ENCODE data around the gene RGS9. TPM values are rescaled to one million over a fixed set of nuclear protein-coding genes. Genes with fewer than 3 reads are reported as not detected.

The RGS9 gene
- total RNA-seq, 4 donors from 2014 or later, result 4.0 to 25.6 (median 7.9) TPM

- TF ChIP-seq CTCF (IDR thresholded peaks at IDR 0.05) (no peak), POLR2A (IDR thresholded peaks at IDR 0.05) (no peak)
- no peaks in the 10 kb centered on the region for H3K9me3 ChIP-seq
- H3K36me3 ChIP-seq, result no peaks in the 10 kb centered on the region
- H3K27ac ChIP-seq, result peak overlapping the region in 3 of 4 donors; percentile 65 to 85 (median 71)
- H3K27me3 ChIP-seq, result no peaks in the 10 kb centered on the region
- peaks cover 0 to 19% (median 0%) of the 10 kb centered on the region in 4 donors for H3K4me1 ChIP-seq
- DNase-seq, result peak in 2 of 3 donors; percentile 86 to 87
- no peak overlapping the region for H3K4me3 ChIP-seq
Measured at GRCh38 chr17:65156185-65156834, 19.1 kb downstream of the RGS9 start.

GRCh38 chr17:65156835-65157565, 19.8 kb downstream of the RGS9 start:
- TF ChIP-seq POLR2A (IDR thresholded peaks at IDR 0.05), result no peak
- TF ChIP-seq CTCF (IDR thresholded peaks at IDR 0.05), result no peak
- Histone ChIP-seq H3K27ac (peak overlapping the region in 3 of 4 donors; percentile 43 to 85 (median 71)), H3K9me3 (no peaks in the 10 kb centered on the region), H3K36me3 (no peaks in the 10 kb centered on the region), H3K4me3 (no peak overlapping the region), H3K4me1 (peaks cover 0 to 19% (median 0%) of the 10 kb centered on the region in 4 donors), H3K27me3 (no peaks in the 10 kb centered on the region)
- peak in 1 of 3 donors; percentile 57 for DNase-seq

DNA sequence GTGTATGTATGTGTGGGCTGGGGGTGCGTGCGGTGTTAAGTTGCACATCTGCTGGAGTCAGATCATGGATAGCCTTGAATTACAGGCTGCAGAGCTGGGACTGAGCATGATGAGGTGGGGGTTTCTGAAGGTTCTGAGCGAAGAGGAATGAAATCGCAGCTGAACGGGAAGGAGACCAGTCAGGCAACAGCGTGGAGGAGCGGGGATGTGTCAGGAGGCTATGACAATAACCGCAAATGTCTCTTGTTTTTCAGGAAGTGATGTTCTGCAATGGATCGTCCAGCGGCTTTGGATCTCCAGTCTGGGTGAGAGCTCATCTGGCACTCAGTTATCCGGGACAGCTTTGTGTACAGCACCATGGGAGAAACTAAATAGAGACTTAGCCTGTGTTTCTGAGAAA, 20.9 kb downstream of the RGS9 start:
- H3K4me1 ChIP-seq, result peaks cover 0 to 19% (median 0%) of the 10 kb centered on the region in 4 donors
- no peak for DNase-seq
- no peaks in the 10 kb centered on the region for H3K9me3 ChIP-seq
- H3K27me3 ChIP-seq, result no peaks in the 10 kb centered on the region
- TF ChIP-seq CTCF (IDR thresholded peaks at IDR 0.05) (no peak), POLR2A (IDR thresholded peaks at IDR 0.05) (no peak)
- H3K27ac ChIP-seq, result no peak overlapping the region
- no peak overlapping the region for H3K4me3 ChIP-seq
- H3K36me3 ChIP-seq, result no peaks in the 10 kb centered on the region

DNA sequence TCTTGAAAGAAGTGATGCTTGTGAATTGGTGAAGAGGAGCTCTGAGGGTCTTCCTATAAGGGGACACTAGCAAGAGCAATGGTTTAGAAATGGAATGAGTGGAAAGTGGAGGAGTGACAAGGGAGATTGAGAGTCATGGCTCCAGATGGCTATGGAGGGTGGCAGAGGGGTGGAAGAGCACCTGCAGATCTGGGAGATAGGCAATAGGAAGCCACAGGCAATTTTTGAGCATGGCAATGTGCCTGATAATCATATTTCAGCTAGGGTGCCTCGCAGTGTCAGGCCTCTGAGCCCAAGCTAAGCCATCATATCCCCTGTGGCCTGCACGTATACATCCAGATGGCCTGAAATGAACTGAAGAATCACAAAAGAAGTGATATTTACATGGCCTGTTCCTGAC, 21.5 kb downstream of the RGS9 start:
- Histone ChIP-seq H3K4me3 (no peak overlapping the region), H3K9me3 (no peaks in the 10 kb centered on the region), H3K27ac (no peak overlapping the region), H3K4me1 (peaks cover 0 to 24% (median 0%) of the 10 kb centered on the region in 4 donors), H3K27me3 (no peaks in the 10 kb centered on the region), H3K36me3 (no peaks in the 10 kb centered on the region)
- TF ChIP-seq POLR2A (IDR thresholded peaks at IDR 0.05), result no peak
- no peak for TF ChIP-seq CTCF (IDR thresholded peaks at IDR 0.05)
- DNase-seq, result no peak

GRCh38 chr17:65160516-65160915, 23.3 kb downstream of the RGS9 start:
- Histone ChIP-seq H3K27me3 (no peaks in the 10 kb centered on the region), H3K36me3 (no peaks in the 10 kb centered on the region), H3K9me3 (no peaks in the 10 kb centered on the region), H3K4me3 (no peak overlapping the region), H3K27ac (no peak overlapping the region), H3K4me1 (peaks cover 0 to 16% (median 0%) of the 10 kb centered on the region in 4 donors)
- DNase-seq, result no peak
- TF ChIP-seq CTCF (IDR thresholded peaks at IDR 0.05) (no peak), POLR2A (IDR thresholded peaks at IDR 0.05) (no peak)

Measured in Peyer's patch (tissue), 4 donors.